Inflammatory macrophage (primary cell): ENCODE results near the gene DCP1B.

Experiments used
- DNase-seq, 2 donors: peaks; one replicate each; pipeline ENCODE4 v3.0.0-alpha.2; 2020 to 2022
- total RNA-seq, 18 experiments: gene quantifications; one replicate each; lab custom pipeline; 2026; ENCODE audit warnings: mixed read lengths in 6 of 18, inconsistent platforms in 2 of 18; lab: John Stamatoyannopoulos, UW

DCP1B gene
- total RNA-seq = 1.7 to 12.4 (median 6.2) reads per million in 18 experiments

DNA sequence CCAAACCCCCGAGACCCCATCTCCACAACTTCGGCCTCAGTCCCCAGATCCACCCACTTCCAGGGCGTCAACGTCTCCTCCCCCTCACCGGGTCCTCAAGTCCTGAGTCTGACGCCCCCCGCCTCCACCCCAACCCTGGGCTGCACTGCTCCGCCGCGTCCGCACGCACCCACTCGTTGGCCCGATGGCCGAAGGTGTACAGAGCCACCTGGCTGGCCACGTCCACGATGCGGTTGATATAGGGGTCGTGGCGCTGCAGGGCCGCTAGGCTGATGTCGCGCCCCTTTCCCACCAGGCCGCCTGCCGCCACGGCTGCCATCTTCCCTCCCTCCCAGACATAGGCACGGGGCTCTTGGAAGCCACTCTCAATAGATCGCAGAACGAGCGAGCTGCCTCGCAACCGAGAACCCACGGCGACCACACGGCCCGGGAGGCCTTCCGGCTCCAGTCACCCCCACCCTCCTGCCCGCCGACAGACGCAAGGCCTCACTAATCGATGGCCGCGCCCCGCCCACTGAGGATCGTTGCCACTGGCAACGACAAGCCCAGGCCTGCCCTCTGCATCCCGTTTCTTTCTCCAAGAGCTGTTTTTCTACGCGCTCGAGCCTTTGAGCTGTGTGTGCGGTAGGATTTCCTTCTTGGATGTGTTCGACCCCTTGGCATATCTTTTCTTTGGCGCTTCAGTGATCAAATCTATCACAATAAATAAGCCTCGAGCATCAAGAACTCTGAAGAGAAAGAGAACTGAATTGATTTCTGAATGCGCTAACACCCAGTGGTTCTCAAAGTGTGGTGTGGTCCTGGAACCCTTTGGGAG lies at the start of gene DCP1B:
TSS of gene DCP1B (minus strand) at position 345 of the 817 bp plus-strand sequence. CDS start at position 319, 26 bp downstream.
- peak; percentile 95 to 97 for DNase-seq

GRCh38 chr12:2053691-2054090 lies 49.4 kb upstream of the DCP1B start:
- no peak for DNase-seq

DNA sequence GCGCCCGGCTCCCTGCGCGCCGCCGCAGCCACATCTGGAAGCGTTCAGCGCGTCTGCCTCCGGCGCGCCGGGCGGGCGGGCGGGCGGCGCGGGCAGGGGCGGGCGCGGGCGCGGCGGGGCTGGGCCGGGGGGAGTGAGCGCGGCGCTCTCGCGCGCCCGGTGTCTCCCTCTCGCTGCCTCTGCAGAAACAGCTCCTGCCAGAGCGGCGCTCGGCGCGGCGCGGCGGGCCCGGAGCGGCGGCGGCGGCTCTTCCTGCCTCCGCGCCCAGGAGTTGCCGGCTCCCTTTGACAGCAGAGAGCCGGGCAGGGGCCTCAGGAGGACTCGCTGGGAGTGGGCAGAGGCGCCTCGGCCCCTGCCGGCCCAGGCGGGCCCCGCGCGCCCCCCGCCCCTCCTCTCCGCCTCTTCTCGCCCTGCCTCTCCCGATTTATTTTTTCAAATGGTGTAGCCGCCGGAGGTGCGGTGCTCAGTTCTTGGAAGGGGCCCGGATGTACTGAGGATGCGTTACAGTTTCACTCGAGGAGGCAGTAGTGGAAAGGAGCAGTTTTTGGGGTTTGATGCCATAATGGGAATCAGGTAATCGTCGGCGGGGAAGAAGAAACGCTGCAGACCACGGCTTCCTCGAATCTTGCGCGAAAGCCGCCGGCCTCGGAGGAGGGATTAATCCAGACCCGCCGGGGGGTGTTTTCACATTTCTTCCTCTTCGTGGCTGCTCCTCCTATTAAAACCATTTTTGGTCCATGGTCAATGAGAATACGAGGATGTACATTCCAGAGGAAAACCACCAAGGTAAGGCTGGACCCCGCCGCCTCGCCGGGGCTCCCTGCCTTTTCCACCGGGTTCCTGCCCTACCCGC lies 48.8 kb upstream of the DCP1B start, which contains the start of gene CACNA1C:
TSS of gene CACNA1C (plus strand) at position 162 of the 853 bp plus-strand sequence. CDS start at position 738, 576 bp downstream.
- DNase-seq = peak in 1 of 2 donors; percentile 18

- DNase-seq = no peak
These were observed 47.7 kb upstream of the DCP1B start for GRCh38 chr12:2051700-2052621.

DNA sequence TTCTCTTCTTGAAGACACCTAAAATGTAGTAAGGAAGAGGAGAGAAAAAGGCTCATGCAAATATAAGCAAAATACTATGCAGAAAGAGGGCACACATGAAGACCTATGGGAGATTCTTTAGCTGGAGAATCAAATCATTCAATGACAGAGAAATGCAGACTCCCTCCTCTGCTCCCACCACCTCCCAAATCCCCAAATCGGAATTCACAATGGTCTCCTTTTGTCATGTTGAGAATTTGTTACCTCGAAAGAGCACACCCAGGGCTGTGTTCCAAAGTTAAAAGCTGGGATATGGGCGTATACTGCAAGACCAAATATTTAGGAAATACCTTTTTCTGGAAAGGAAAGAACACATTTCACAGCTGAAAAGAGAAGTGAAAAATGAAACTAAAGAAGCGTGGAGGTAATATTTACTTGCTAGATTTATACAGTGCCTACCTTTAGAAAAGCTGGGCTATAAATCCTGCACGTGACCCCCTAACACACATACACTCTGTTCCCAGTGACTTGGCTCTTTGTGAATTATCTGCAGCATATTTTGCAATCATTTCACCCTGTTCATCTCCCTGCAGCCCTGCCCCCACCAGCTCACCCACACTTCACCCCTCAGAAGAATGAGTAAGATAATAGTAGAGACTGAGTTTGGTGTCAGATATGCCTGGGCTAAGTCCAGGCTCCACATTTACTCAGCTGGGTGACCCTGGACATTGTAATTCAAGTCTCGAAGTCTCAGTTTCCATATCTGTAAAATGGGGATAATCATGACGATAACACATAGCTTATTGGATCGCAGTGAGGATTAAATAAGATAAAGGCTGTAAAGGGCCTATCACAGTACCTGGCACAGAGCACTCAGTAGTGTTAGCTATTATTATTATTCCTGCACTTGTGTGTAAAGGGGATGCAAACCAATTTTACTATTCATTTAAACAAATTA lies 45.6 kb upstream of the DCP1B start:
- no peak for DNase-seq

GRCh38 chr12:2047752-2048151 lies 43.5 kb upstream of the DCP1B start:
- DNase-seq = no peak

GRCh38 chr12:2046957-2047356 lies 42.7 kb upstream of the DCP1B start:
- DNase-seq = no peak

- DNase-seq = no peak
These were observed 39.9 kb upstream of the DCP1B start for GRCh38 chr12:2044165-2044564.

GRCh38 chr12:2043054-2043453 lies 38.8 kb upstream of the DCP1B start:
- no peak for DNase-seq

DNA sequence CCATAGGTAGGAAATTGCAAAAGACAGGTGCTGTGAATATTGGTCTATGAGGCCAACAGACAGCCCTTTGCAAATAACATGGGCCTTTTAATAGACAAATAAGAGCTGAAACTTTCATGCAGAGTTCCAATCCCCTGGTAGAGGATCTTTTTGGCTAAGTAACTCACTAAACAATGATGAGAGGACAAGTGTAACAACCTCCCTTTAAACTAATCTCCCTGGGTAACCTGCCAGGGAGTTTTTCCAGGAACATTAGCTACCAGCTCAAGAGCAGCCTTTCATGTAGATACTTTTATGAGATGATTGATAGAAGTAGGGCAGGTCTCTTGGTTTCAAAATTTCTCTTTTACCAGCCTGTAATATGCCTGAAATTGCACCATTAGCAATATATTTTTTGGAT lies 34.8 kb upstream of the DCP1B start:
- no peak for DNase-seq

- no peak for DNase-seq
These were observed 31.3 kb upstream of the DCP1B start for GRCh38 chr12:2035431-2036055.

DNA sequence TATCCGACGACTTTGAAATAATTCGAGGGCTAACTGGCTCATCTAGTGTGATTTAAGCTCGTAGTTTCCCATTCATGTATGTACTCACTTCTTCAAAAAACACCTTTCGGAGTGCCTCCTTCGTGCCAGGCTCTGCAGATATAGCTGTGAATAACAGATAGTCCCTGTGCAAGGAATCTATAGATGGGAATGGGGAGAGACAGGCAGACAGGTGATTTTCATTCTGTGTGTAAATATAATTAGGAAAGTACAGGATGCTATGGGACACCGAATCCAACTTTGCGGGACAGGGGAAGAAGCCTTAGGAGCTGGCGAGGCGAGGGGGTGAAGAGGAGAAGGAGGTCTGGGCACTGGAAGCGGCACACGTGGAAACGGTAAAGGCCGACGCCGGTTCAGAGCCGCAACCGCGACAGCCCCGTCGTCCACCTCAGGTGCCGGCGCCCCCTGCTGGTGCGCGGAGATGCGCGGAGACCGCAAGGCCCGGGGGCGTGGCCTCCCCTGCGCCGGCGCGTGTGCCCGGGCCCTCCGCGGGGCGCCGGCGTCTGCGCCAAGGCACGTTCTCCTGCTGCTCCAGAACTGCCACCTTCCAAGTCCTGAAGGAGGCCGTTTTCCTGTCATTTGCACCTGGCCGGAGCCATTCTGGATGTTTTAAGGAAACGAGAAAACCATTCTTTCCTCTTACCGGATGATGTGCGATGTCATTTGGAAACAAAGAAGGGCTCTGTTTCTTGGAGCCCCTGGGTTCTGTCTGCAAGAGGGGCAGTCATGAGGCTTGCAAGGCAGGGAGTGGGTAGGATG lies 30.6 kb upstream of the DCP1B start:
- DNase-seq = peak; percentile 74 to 82

GRCh38 chr12:2032506-2032905 lies 28.2 kb upstream of the DCP1B start:
- no peak for DNase-seq

- no peak for DNase-seq
These were observed 25.6 kb upstream of the DCP1B start for GRCh38 chr12:2029851-2030250.

GRCh38 chr12:2027351-2027750 lies 23.1 kb upstream of the DCP1B start:
- DNase-seq = no peak

DNA sequence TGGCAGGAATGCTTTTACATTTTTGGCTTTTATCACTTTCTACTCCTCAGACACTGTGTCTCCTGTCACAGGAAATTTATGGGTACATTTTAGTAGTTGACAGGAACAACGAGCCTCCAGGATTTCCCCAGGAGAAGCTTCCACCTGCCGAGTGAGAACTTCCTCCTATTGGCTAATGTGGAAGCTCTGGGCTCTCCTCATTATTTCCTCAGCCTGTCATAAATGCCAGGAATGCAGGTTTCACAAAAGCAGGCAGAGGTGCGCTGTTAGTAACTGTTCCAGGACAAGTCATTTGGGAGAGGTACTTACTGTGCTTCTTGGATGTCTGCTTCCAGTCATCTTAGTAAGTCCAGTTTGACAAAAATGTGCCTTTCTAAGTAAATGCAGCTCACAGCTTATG lies 19.1 kb upstream of the DCP1B start:
- no peak for DNase-seq

- DNase-seq = no peak
These were observed 16.3 kb upstream of the DCP1B start for GRCh38 chr12:2020511-2020910.

GRCh38 chr12:2019126-2019525 lies 14.9 kb upstream of the DCP1B start:
- no peak for DNase-seq

DNA sequence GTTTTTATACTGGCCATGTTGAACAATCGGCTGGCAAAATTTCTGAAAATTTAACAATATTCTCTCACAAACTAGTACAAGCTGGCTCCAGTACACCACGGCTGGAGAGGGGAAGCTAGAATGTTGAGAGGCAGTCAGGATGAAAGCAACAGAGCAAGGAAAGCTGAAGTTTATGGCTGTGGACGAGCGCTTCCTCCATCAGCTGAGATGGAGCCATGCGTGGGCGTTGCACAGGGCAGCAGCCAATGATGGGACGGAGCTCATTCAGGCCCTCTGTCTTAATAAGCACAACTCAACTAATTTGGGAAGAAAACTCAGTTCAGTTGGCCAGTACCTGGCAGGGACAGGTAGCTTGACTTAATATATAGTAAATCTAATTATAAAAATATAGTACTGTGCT lies 14.1 kb upstream of the DCP1B start:
- peak in 1 of 2 donors; percentile 30 for DNase-seq
